Stimulated activated naive B cell treated with anti-CD40 and anti-IgM and Interleukin-4, amounts not matched to agents 10 μg/mL and 1 μg/mL and 100 μg/mL, for 72 hours (primary cell): Measurements from ENCODE around the gene LPP.

Experiments
- ATAC-seq, 2 donors: fragments of 150-1000 bp; cut with Tn5 transposase; replicated peaks; 2 replicates each; pipeline ENCODE4 v1.10.0; 2021; ENCODE audit warnings: moderate library complexity in 1 of 2
- DNase-seq: peaks from one replicate; pipeline ENCODE4 v3.0.0; 2021
- H3K27ac Mint-ChIP-seq: one replicate; pipeline ENCODE4 v1.8.0; 2022; ENCODE audit warnings: mild to moderate bottlenecking, mixed read lengths
- H3K27me3 Mint-ChIP-seq, 2 donors: one replicate each; pipeline ENCODE4 v1.8.0; 2022; ENCODE audit warnings: mixed read lengths in 2 of 2
- H3K36me3 Mint-ChIP-seq, 2 donors: one replicate each; pipeline ENCODE4 v1.8.0; 2022; ENCODE audit warnings: mixed read lengths in 2 of 2, mild to moderate bottlenecking in 1 of 2
- H3K4me1 Mint-ChIP-seq, 2 donors: one replicate each; pipeline ENCODE4 v1.8.0; 2022; ENCODE audit warnings: mixed read lengths in 2 of 2, mild to moderate bottlenecking in 1 of 2
- H3K4me3 Mint-ChIP-seq, 2 donors: one replicate each; pipeline ENCODE4 v1.8.0; 2022; ENCODE audit warnings: mild to moderate bottlenecking in 2 of 2, mixed read lengths in 2 of 2, moderate library complexity in 1 of 2
- H3K9me3 Mint-ChIP-seq, 2 donors: one replicate each; pipeline ENCODE4 v1.8.0; 2022; ENCODE audit warnings: mixed read lengths in 2 of 2, mild to moderate bottlenecking in 1 of 2

LPP gene

GRCh38 chr3:188534633-188535032 lies 380.7 kb downstream of the LPP start:
- no peak for ATAC-seq
- no peak for DNase-seq

GRCh38 chr3:188537606-188538005 lies 383.6 kb downstream of the LPP start:
- Mint-ChIP-seq H3K27me3 (no peaks in the 10 kb centered on the region), H3K36me3 (peaks cover 3 to 16% of the 10 kb centered on the region in 2 donors), H3K4me1 (peaks cover 8 to 42% of the 10 kb centered on the region in 2 donors), H3K4me3 (no peak overlapping the region), H3K9me3 (peaks cover 0 to 2% of the 10 kb centered on the region in 2 donors), H3K27ac (no peak overlapping the region)
- DNase-seq (no peak), ATAC-seq (no peak)

More at GRCh38 chr3:188534633-188535032, 380.7 kb downstream of the LPP start:
- H3K9me3 Mint-ChIP-seq: peaks cover 0 to 2% of the 10 kb centered on the region in 2 donors
- peaks cover 9 to 21% of the 10 kb centered on the region in 2 donors for H3K36me3 Mint-ChIP-seq
- no peak overlapping the region for H3K4me3 Mint-ChIP-seq
- no peak overlapping the region for H3K27ac Mint-ChIP-seq
- H3K4me1 Mint-ChIP-seq: peaks cover 5 to 36% of the 10 kb centered on the region in 2 donors
- no peaks in the 10 kb centered on the region for H3K27me3 Mint-ChIP-seq

- Mint-ChIP-seq H3K36me3 (peaks cover 11 to 23% of the 10 kb centered on the region in 2 donors), H3K4me3 (no peak overlapping the region), H3K9me3 (peaks cover 0 to 2% of the 10 kb centered on the region in 2 donors), H3K27ac (no peak overlapping the region), H3K4me1 (peaks cover 11 to 31% of the 10 kb centered on the region in 2 donors), H3K27me3 (no peaks in the 10 kb centered on the region)
- no peak for ATAC-seq
- no peak for DNase-seq
Measured at GRCh38 chr3:188539037-188539436, 385.1 kb downstream of the LPP start.

GRCh38 chr3:188539631-188540194 lies 385.8 kb downstream of the LPP start:
- no peak overlapping the region for H3K4me3 Mint-ChIP-seq
- H3K4me1 Mint-ChIP-seq: peaks cover 11 to 28% of the 10 kb centered on the region in 2 donors
- H3K9me3 Mint-ChIP-seq: peaks cover 0 to 2% of the 10 kb centered on the region in 2 donors
- peaks cover 11 to 23% of the 10 kb centered on the region in 2 donors for H3K36me3 Mint-ChIP-seq
- DNase-seq (no peak), ATAC-seq (no peak)
- H3K27me3 Mint-ChIP-seq: no peaks in the 10 kb centered on the region
- no peak overlapping the region for H3K27ac Mint-ChIP-seq

- DNase-seq (no peak), ATAC-seq (no peak)
- H3K36me3 Mint-ChIP-seq: peaks cover 8 to 27% of the 10 kb centered on the region in 2 donors
- H3K4me3 Mint-ChIP-seq: no peak overlapping the region
- H3K9me3 Mint-ChIP-seq: peaks cover 0 to under 1% of the 10 kb centered on the region in 2 donors
- H3K27me3 Mint-ChIP-seq: no peaks in the 10 kb centered on the region
- H3K27ac Mint-ChIP-seq: no peak overlapping the region
- H3K4me1 Mint-ChIP-seq: peaks cover 11 to 26% of the 10 kb centered on the region in 2 donors
Measured at GRCh38 chr3:188542196-188542595, 388.2 kb downstream of the LPP start.

GRCh38 chr3:188544012-188544411 lies 390.1 kb downstream of the LPP start:
- no peak for ATAC-seq
- Mint-ChIP-seq H3K27ac (no peak overlapping the region), H3K9me3 (no peaks in the 10 kb centered on the region)

GRCh38 chr3:188546835-188547670 lies 393.1 kb downstream of the LPP start:
- DNase-seq: no peak
- Mint-ChIP-seq H3K9me3 (peaks cover 0 to 2% of the 10 kb centered on the region in 2 donors), H3K27me3 (no peaks in the 10 kb centered on the region), H3K4me3 (no peak overlapping the region), H3K27ac (no peak overlapping the region), H3K36me3 (peaks cover 10 to 23% of the 10 kb centered on the region in 2 donors), H3K4me1 (peaks cover 10% of the 10 kb centered on the region in 2 donors)
- ATAC-seq: no peak

More at GRCh38 chr3:188544012-188544411, 390.1 kb downstream of the LPP start:
- peaks cover 8 to 24% of the 10 kb centered on the region in 2 donors for H3K36me3 Mint-ChIP-seq
- H3K4me3 Mint-ChIP-seq: no peak overlapping the region
- H3K4me1 Mint-ChIP-seq: peaks cover 14 to 17% of the 10 kb centered on the region in 2 donors
- no peak for DNase-seq
- H3K27me3 Mint-ChIP-seq: no peaks in the 10 kb centered on the region

GRCh38 chr3:188553569-188553968 lies 399.6 kb downstream of the LPP start:
- no peak for DNase-seq
- no peak overlapping the region for H3K4me3 Mint-ChIP-seq
- H3K9me3 Mint-ChIP-seq: peaks cover 0 to 2% of the 10 kb centered on the region in 2 donors
- ATAC-seq: no peak
- peaks cover 6 to 15% of the 10 kb centered on the region in 2 donors for H3K36me3 Mint-ChIP-seq
- peaks cover 9 to 10% of the 10 kb centered on the region in 2 donors for H3K4me1 Mint-ChIP-seq
- no peaks in the 10 kb centered on the region for H3K27me3 Mint-ChIP-seq
- H3K27ac Mint-ChIP-seq: no peak overlapping the region

- DNase-seq (no peak), ATAC-seq (no peak)
- H3K9me3 Mint-ChIP-seq: peaks cover 0 to 2% of the 10 kb centered on the region in 2 donors
- peaks cover 6 to 15% of the 10 kb centered on the region in 2 donors for H3K36me3 Mint-ChIP-seq
- H3K4me1 Mint-ChIP-seq: peaks cover 14% of the 10 kb centered on the region in 2 donors
- H3K4me3 Mint-ChIP-seq: no peak overlapping the region
- no peak overlapping the region for H3K27ac Mint-ChIP-seq
- no peaks in the 10 kb centered on the region for H3K27me3 Mint-ChIP-seq
Measured at GRCh38 chr3:188554404-188554803, 400.4 kb downstream of the LPP start.

- ATAC-seq (no peak), DNase-seq (no peak)
- no peak overlapping the region for H3K4me3 Mint-ChIP-seq
- no peaks in the 10 kb centered on the region for H3K9me3 Mint-ChIP-seq
- no peaks in the 10 kb centered on the region for H3K27me3 Mint-ChIP-seq
- H3K4me1 Mint-ChIP-seq: peaks cover 20 to 22% of the 10 kb centered on the region in 2 donors
- H3K27ac Mint-ChIP-seq: no peak overlapping the region
- H3K36me3 Mint-ChIP-seq: peaks cover 10 to 19% of the 10 kb centered on the region in 2 donors
Measured at GRCh38 chr3:188557235-188557634, 403.3 kb downstream of the LPP start.

- no peak overlapping the region for H3K27ac Mint-ChIP-seq
- no peaks in the 10 kb centered on the region for H3K27me3 Mint-ChIP-seq
- no peak for ATAC-seq
- no peak for DNase-seq
- peaks cover 8 to 12% of the 10 kb centered on the region in 2 donors for H3K36me3 Mint-ChIP-seq
- no peaks in the 10 kb centered on the region for H3K9me3 Mint-ChIP-seq
- H3K4me3 Mint-ChIP-seq: no peak overlapping the region
- H3K4me1 Mint-ChIP-seq: peaks cover 21 to 29% of the 10 kb centered on the region in 2 donors
Measured at GRCh38 chr3:188558343-188559071, 404.6 kb downstream of the LPP start.

GRCh38 chr3:188559072-188559429 lies 405.1 kb downstream of the LPP start:
- no peak overlapping the region for H3K27ac Mint-ChIP-seq
- no peaks in the 10 kb centered on the region for H3K9me3 Mint-ChIP-seq
- H3K4me3 Mint-ChIP-seq: no peak overlapping the region
- DNase-seq: no peak
- peaks cover 21 to 29% of the 10 kb centered on the region in 2 donors for H3K4me1 Mint-ChIP-seq
- H3K36me3 Mint-ChIP-seq: peaks cover 8 to 12% of the 10 kb centered on the region in 2 donors
- no peaks in the 10 kb centered on the region for H3K27me3 Mint-ChIP-seq
- no peak for ATAC-seq

- Mint-ChIP-seq H3K27me3 (no peaks in the 10 kb centered on the region), H3K4me1 (peaks cover 21 to 29% of the 10 kb centered on the region in 2 donors), H3K27ac (no peak overlapping the region), H3K9me3 (no peaks in the 10 kb centered on the region), H3K36me3 (peaks cover 10 to 12% of the 10 kb centered on the region in 2 donors), H3K4me3 (no peak overlapping the region)
- no peak for DNase-seq
- ATAC-seq: no peak
Measured at GRCh38 chr3:188559856-188560255, 405.9 kb downstream of the LPP start.

GRCh38 chr3:188562144-188562543 lies 408.2 kb downstream of the LPP start:
- no peak for ATAC-seq
- H3K36me3 Mint-ChIP-seq: peaks cover 12 to 13% of the 10 kb centered on the region in 2 donors
- no peak overlapping the region for H3K4me3 Mint-ChIP-seq
- H3K9me3 Mint-ChIP-seq: no peaks in the 10 kb centered on the region
- H3K27me3 Mint-ChIP-seq: no peaks in the 10 kb centered on the region
- H3K27ac Mint-ChIP-seq: peak overlapping the region; percentile 14
- H3K4me1 Mint-ChIP-seq: peaks cover 21 to 29% of the 10 kb centered on the region in 2 donors
- no peak for DNase-seq
